ENCODE measurements around the gene PARD3.

The PARD3 gene

GRCh38 chr10:34677132-34677531, 138.0 kb downstream of the PARD3 start:
- Histone ChIP-seq H2BK12ac (ENCODE audit: low read length) (no peak overlapping the region), H3K4ac (ENCODE audit: low read depth, low read length) (no peak overlapping the region), H3K27me3 (ENCODE audit: insufficient read depth, low read length) (no peaks in the 10 kb centered on the region), H3K9me3 (ENCODE audit: insufficient read depth, low read depth, low read length) (no peaks in the 10 kb centered on the region), H3K4me2 (ENCODE audit: low read length) (no peak overlapping the region), H3K9ac (ENCODE audit: low read length) (no peak overlapping the region), H2BK5ac (ENCODE audit: low read depth, low read length, poor library complexity) (no peak overlapping the region), H3K79me1 (ENCODE audit: low read length) (no peaks in the 10 kb centered on the region), H3K79me2 (ENCODE audit: control insufficient read depth, insufficient read depth, low read length, poor library complexity) (no peaks in the 10 kb centered on the region), H2BK120ac (ENCODE audit: insufficient read depth, low read length, poor library complexity) (no peak overlapping the region), H3K4me1 (ENCODE audit: control insufficient read depth in 1 of 2, insufficient read depth in 2 of 2, low read length in 2 of 2) (no peaks in the 10 kb centered on the region), H4K8ac (ENCODE audit: low read depth, low read length) (no peak overlapping the region), H3K27ac (ENCODE audit: low read depth, low read length) (no peak overlapping the region), H4K12ac (ENCODE audit: low read depth, low read length) (no peak overlapping the region), H3K14ac (ENCODE audit: low read length) (no peak overlapping the region), H4K91ac (ENCODE audit: low read depth, low read length) (no peak overlapping the region), H3K18ac (ENCODE audit: low read length) (no peak overlapping the region), H2AK5ac (ENCODE audit: low read length) (no peak overlapping the region), H3K36me3 (ENCODE audit: control insufficient read depth in 1 of 2, insufficient read depth in 2 of 2, low read length in 2 of 2) (no peaks in the 10 kb centered on the region), H2AFZ (ENCODE audit: insufficient read depth, low read length, poor library complexity) (no peak overlapping the region), H3K23ac (ENCODE audit: low read length) (no peak overlapping the region), H3K4me3 (ENCODE audit: low read depth, low read length) (no peak overlapping the region)
- DNase-seq = no peak

GRCh38 chr10:34674176-34674575, 140.9 kb downstream of the PARD3 start:
- Histone ChIP-seq H3K14ac (ENCODE audit: low read length) (no peak overlapping the region), H3K4me3 (ENCODE audit: low read depth, low read length) (no peak overlapping the region), H2BK5ac (ENCODE audit: low read depth, low read length, poor library complexity) (no peak overlapping the region), H2BK120ac (ENCODE audit: insufficient read depth, low read length, poor library complexity) (no peak overlapping the region), H3K9ac (ENCODE audit: low read length) (no peak overlapping the region), H3K27me3 (ENCODE audit: insufficient read depth, low read length) (no peaks in the 10 kb centered on the region), H2BK12ac (ENCODE audit: low read length) (no peak overlapping the region), H3K79me1 (ENCODE audit: low read length) (no peaks in the 10 kb centered on the region), H3K4me2 (ENCODE audit: low read length) (no peak overlapping the region), H3K4me1 (ENCODE audit: control insufficient read depth in 1 of 2, insufficient read depth in 2 of 2, low read length in 2 of 2) (no peaks in the 10 kb centered on the region), H3K79me2 (ENCODE audit: control insufficient read depth, insufficient read depth, low read length, poor library complexity) (no peaks in the 10 kb centered on the region), H3K4ac (ENCODE audit: low read depth, low read length) (no peak overlapping the region), H3K18ac (ENCODE audit: low read length) (no peak overlapping the region), H4K12ac (ENCODE audit: low read depth, low read length) (no peak overlapping the region), H4K91ac (ENCODE audit: low read depth, low read length) (no peak overlapping the region), H3K36me3 (ENCODE audit: control insufficient read depth in 1 of 2, insufficient read depth in 2 of 2, low read length in 2 of 2) (no peaks in the 10 kb centered on the region), H3K9me3 (ENCODE audit: insufficient read depth, low read depth, low read length) (no peaks in the 10 kb centered on the region), H3K23ac (ENCODE audit: low read length) (no peak overlapping the region), H3K27ac (ENCODE audit: low read depth, low read length) (no peak overlapping the region), H4K8ac (ENCODE audit: low read depth, low read length) (no peak overlapping the region), H2AFZ (ENCODE audit: insufficient read depth, low read length, poor library complexity) (no peak overlapping the region), H2AK5ac (ENCODE audit: low read length) (no peak overlapping the region)
- WGBS (ENCODE audit: extremely low coverage, insufficient coverage, insufficient read length) = no CpG with 5 or more reads among the region's 8 CpGs
- DNase-seq = no peak

- no CpG with 5 or more reads among the region's 13 CpGs for WGBS (ENCODE audit: extremely low coverage, insufficient coverage, insufficient read length)
- H3K79me1 ChIP-seq (ENCODE audit: low read length) = peaks cover 2% of the 10 kb centered on the region
- peaks cover 3 to 5% of the 10 kb centered on the region in 2 experiments for H3K4me1 ChIP-seq (ENCODE audit: control insufficient read depth in 1 of 2, insufficient read depth in 2 of 2, low read length in 2 of 2)
- no peak overlapping the region for H3K14ac ChIP-seq (ENCODE audit: low read length)
- H4K91ac ChIP-seq (ENCODE audit: low read depth, low read length) = no peak overlapping the region
- H3K27ac ChIP-seq (ENCODE audit: low read depth, low read length) = no peak overlapping the region
- no peak overlapping the region for H2AK5ac ChIP-seq (ENCODE audit: low read length)
- H2BK120ac ChIP-seq (ENCODE audit: insufficient read depth, low read length, poor library complexity) = no peak overlapping the region
- H3K4me3 ChIP-seq (ENCODE audit: low read depth, low read length) = no peak overlapping the region
- no peak overlapping the region for H2AFZ ChIP-seq (ENCODE audit: insufficient read depth, low read length, poor library complexity)
- no peak overlapping the region for H4K12ac ChIP-seq (ENCODE audit: low read depth, low read length)
- no peak overlapping the region for H2BK5ac ChIP-seq (ENCODE audit: low read depth, low read length, poor library complexity)
- no peak overlapping the region for H2BK12ac ChIP-seq (ENCODE audit: low read length)
- no peaks in the 10 kb centered on the region for H3K36me3 ChIP-seq (ENCODE audit: control insufficient read depth in 1 of 2, insufficient read depth in 2 of 2, low read length in 2 of 2)
- H3K79me2 ChIP-seq (ENCODE audit: control insufficient read depth, insufficient read depth, low read length, poor library complexity) = no peaks in the 10 kb centered on the region
- no peak overlapping the region for H3K23ac ChIP-seq (ENCODE audit: low read length)
- no peak for DNase-seq
- H3K9ac ChIP-seq (ENCODE audit: low read length) = no peak overlapping the region
- H3K4me2 ChIP-seq (ENCODE audit: low read length) = no peak overlapping the region
- H3K9me3 ChIP-seq (ENCODE audit: insufficient read depth, low read depth, low read length) = no peaks in the 10 kb centered on the region
- no peak overlapping the region for H3K4ac ChIP-seq (ENCODE audit: low read depth, low read length)
- no peaks in the 10 kb centered on the region for H3K27me3 ChIP-seq (ENCODE audit: insufficient read depth, low read length)
- no peak overlapping the region for H3K18ac ChIP-seq (ENCODE audit: low read length)
- no peak overlapping the region for H4K8ac ChIP-seq (ENCODE audit: low read depth, low read length)
Measured at GRCh38 chr10:34670081-34670480, 145.0 kb downstream of the PARD3 start.

GRCh38 chr10:34669079-34669478, 146.0 kb downstream of the PARD3 start:
- Histone ChIP-seq H4K12ac (ENCODE audit: low read depth, low read length) (no peak overlapping the region), H4K91ac (ENCODE audit: low read depth, low read length) (no peak overlapping the region), H2AK5ac (ENCODE audit: low read length) (no peak overlapping the region), H3K4ac (ENCODE audit: low read depth, low read length) (no peak overlapping the region), H3K4me1 (ENCODE audit: control insufficient read depth in 1 of 2, insufficient read depth in 2 of 2, low read length in 2 of 2) (peaks cover 3 to 5% of the 10 kb centered on the region in 2 experiments), H3K4me2 (ENCODE audit: low read length) (no peak overlapping the region), H3K14ac (ENCODE audit: low read length) (no peak overlapping the region), H3K79me1 (ENCODE audit: low read length) (peaks cover 2% of the 10 kb centered on the region), H3K27me3 (ENCODE audit: insufficient read depth, low read length) (no peaks in the 10 kb centered on the region), H3K4me3 (ENCODE audit: low read depth, low read length) (no peak overlapping the region), H2BK5ac (ENCODE audit: low read depth, low read length, poor library complexity) (no peak overlapping the region), H2AFZ (ENCODE audit: insufficient read depth, low read length, poor library complexity) (no peak overlapping the region), H3K9ac (ENCODE audit: low read length) (no peak overlapping the region), H3K23ac (ENCODE audit: low read length) (no peak overlapping the region), H2BK12ac (ENCODE audit: low read length) (no peak overlapping the region), H2BK120ac (ENCODE audit: insufficient read depth, low read length, poor library complexity) (no peak overlapping the region), H3K36me3 (ENCODE audit: control insufficient read depth in 1 of 2, insufficient read depth in 2 of 2, low read length in 2 of 2) (no peaks in the 10 kb centered on the region), H4K8ac (ENCODE audit: low read depth, low read length) (no peak overlapping the region), H3K27ac (ENCODE audit: low read depth, low read length) (no peak overlapping the region), H3K79me2 (ENCODE audit: control insufficient read depth, insufficient read depth, low read length, poor library complexity) (no peaks in the 10 kb centered on the region), H3K9me3 (ENCODE audit: insufficient read depth, low read depth, low read length) (no peaks in the 10 kb centered on the region), H3K18ac (ENCODE audit: low read length) (no peak overlapping the region)
- no CpG with 5 or more reads among the region's 3 CpGs for WGBS (ENCODE audit: extremely low coverage, insufficient coverage, insufficient read length)
- no peak for DNase-seq

Data from trophoblast cell (in vitro differentiated cells and primary cell).